ENCODE results near the gene TWF2. TPM values are rescaled to one million over a fixed set of nuclear protein-coding genes. Genes with fewer than 3 reads are reported as not detected.
A peak's percentile ranks its signal among the peaks of the same experiment; 100 is the strongest.

Gene TWF2
- total RNA-seq, 1 donor from 2014 or later, result 91.1 TPM

DNA sequence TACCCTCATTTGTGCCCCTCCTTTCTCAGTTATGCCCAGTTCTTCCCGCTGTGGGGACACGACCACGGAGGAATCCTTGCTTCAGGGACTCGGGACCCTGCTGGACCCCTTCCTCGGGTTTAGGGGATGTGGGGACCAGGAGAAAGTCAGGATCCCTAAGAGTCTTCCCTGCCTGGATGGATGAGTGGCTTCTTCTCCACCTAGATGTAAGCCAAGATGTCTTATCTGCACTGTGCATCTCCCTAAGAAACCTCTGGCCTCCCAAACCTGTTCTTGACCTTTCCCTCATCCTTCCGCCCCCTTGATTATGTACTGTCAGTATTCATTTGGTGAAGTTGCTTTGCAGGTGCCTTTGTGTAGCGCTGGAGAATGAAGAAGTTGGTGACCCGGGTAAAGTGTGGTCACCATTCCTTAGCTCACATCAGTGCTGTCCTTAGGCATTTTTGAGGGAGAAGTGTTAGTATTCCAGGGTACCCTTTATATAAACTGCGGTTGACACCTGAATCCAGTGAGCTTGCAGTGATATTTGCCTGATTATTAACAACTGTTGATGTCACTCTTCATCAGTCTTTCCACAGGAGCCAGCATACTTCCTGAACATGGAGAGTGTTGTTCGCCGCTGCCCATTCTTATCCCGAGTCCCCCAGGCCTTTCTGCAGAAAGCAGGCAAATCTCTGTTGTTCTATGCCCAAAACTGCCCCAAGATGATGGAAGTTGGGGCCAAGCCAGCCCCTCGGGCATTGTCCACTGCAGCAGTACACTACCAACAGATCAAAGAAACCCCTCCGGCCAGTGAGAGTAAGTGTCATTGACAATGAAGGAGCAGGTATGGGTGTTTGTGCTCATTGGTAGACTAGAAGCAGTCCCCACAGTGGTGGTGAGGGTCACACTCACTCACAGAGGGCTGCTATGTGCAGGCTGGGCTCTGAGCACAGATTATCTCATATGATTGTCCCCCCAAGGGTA, 40.0 kb downstream of the TWF2 start:
- Mint-ChIP-seq H3K27ac (peak overlapping the region; percentile 88), H3K9me3 (no peaks in the 10 kb centered on the region), H3K36me3 (ENCODE audit: low read depth) (peaks cover 52% of the 10 kb centered on the region), H3K4me1 (ENCODE audit: low read depth) (peaks cover 54% of the 10 kb centered on the region), H3K27me3 (ENCODE audit: low read depth) (no peaks in the 10 kb centered on the region), H3K4me3 (ENCODE audit: low read depth) (peak overlapping the region; percentile 99)
- DNase-seq (ENCODE audit: low spot score), result no peak
- intact Hi-C loops (cut with micrococcal nuclease), result loop anchor here (1.0 to 5.0 kb wide), 3 partner anchors 45 to 202 kb away; partner anchors contain the start of genes DUSP7, POC1A and RPL29

DNA sequence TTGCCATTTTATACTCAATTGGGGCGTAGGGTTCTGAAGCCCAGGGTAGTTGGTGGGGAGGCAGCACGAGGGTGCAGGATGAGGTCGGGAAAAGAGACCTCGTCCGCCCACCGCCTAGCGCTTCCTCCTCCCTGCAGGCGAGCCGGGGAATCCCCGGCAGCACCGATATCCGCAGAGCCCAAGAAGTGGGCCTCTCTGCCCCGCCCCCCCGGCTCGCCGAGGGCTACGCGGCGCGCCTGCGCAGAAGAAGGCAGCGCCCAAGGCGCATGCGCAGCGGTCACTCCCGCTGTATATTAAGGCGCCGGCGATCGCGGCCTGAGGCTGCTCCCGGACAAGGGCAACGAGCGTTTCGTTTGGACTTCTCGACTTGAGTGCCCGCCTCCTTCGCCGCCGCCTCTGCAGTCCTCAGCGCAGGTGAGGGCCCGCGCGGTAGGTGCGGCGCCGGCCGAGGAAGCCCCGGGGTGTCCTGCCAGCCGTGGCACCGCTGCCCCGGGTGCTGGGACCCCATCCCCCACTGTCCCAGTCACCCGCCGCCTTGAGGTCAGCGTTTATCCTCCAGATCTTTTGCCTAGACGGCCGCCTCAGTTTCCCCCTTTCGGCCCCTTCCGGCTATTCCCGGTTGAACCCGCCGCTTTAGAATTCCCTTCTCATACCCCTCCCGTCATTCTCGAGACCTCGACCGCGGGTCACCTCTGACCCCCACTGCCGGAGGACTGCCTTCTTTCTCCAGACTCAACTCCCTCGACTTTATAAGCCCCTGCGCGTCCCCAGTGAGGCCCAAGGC, 40.9 kb downstream of the TWF2 start, which contains the start of gene ALAS1:
Gene ALAS1, plus strand, starts transcription at position 319 of the 784 bp plus-strand sequence. CDS start 1,082 bp downstream, outside the sequence.
- Mint-ChIP-seq H3K4me1 (ENCODE audit: low read depth) (peaks cover 48% of the 10 kb centered on the region), H3K4me3 (ENCODE audit: low read depth) (peak within 1 kb of the TSS; percentile 99), H3K36me3 (ENCODE audit: low read depth) (peaks cover 44% of the 10 kb centered on the region), H3K9me3 (no peaks in the 10 kb centered on the region), H3K27me3 (ENCODE audit: low read depth) (no peaks in the 10 kb centered on the region), H3K27ac (peak within 1 kb of the TSS; percentile 88)
- intact Hi-C loops (cut with micrococcal nuclease), result loop anchor here (1.0 to 5.0 kb wide), 3 partner anchors 44 to 201 kb away; partner anchors contain the start of genes DUSP7, POC1A and RPL29
- DNase-seq (ENCODE audit: low spot score), result peak; percentile 94

DNA sequence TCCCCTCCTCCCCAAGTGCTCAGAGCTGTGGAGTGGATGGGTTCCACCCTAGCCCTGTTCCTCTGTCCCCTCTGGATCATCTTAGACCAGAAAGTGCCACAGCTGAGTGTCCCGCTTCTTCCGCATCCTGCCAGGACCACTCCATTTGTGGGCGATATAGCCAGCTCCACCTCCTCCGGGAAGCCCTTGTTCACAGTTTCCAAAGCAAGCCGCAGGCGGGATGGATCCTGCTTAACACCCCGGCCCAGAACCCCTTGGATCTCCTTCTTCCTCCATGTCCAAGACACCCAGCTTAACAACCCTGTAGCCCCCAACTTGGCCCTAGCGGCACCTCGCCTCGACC, 41.5 kb downstream of the TWF2 start:
- no peak for DNase-seq (ENCODE audit: low spot score)
- peaks cover 46% of the 10 kb centered on the region for H3K4me1 Mint-ChIP-seq (ENCODE audit: low read depth)
- peak overlapping the region; percentile 99 for H3K4me3 Mint-ChIP-seq (ENCODE audit: low read depth)
- intact Hi-C loops (cut with micrococcal nuclease), result loop anchor here (5.0 kb wide), 1 partner anchor 200 kb away; the partner anchor contains the start of gene RPL29
- no peaks in the 10 kb centered on the region for H3K27me3 Mint-ChIP-seq (ENCODE audit: low read depth)
- H3K36me3 Mint-ChIP-seq (ENCODE audit: low read depth), result peaks cover 39% of the 10 kb centered on the region
- H3K27ac Mint-ChIP-seq, result peak overlapping the region; percentile 83
- H3K9me3 Mint-ChIP-seq, result no peaks in the 10 kb centered on the region

DNA sequence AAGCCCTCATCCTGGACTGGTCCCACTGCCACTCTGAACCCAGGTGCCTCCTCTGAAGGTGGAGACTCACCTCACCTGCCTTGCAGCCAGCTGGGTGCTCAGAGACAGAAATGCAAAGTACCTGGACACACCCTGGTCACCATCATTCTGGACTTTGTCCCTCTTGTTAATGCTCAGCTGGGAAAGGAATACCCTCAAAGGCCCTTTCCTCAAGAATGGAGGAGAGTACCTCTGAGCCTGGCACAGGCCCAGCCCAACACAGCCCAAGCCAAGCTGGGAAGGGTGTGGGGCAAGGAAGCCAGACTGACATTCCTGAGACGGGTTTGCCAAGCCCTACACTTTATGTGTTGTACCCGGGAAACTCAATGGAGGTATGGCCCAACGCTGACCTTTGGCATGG, 42.0 kb downstream of the TWF2 start:
- no peaks in the 10 kb centered on the region for H3K9me3 Mint-ChIP-seq
- DNase-seq (ENCODE audit: low spot score), result no peak
- intact Hi-C loops (cut with micrococcal nuclease), result loop anchor here (5.0 kb wide), 1 partner anchor 200 kb away; the partner anchor contains the start of gene RPL29
- H3K27ac Mint-ChIP-seq, result peak overlapping the region; percentile 24
- no peaks in the 10 kb centered on the region for H3K27me3 Mint-ChIP-seq (ENCODE audit: low read depth)
- H3K36me3 Mint-ChIP-seq (ENCODE audit: low read depth), result peaks cover 34% of the 10 kb centered on the region
- no peak overlapping the region for H3K4me3 Mint-ChIP-seq (ENCODE audit: low read depth)
- peaks cover 42% of the 10 kb centered on the region for H3K4me1 Mint-ChIP-seq (ENCODE audit: low read depth)

DNA sequence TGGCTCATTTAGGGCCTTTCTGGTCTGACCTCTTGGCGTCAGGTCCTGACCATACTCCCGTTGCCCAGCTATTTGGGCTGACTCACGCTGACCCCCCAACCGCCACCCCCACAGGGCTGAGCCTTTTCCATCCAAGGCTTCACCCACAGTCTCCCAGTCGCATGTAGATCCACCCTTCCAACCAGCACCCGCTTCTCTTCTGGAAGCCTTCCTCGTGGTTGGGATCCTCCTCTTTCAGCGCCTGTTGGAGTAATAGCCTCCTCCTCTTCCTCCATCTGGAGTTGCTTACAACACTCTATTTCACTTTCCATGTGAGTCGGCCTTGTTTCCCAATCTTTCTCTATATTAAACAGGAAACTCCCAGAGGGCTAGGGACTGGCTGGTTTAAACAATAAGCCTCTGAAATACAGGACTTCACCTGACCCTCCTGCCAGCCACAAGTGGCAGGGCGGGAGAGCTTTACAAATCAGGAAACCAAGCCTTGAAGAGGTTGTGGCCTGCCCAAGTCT, 43.1 kb downstream of the TWF2 start:
- no peak overlapping the region for H3K4me3 Mint-ChIP-seq (ENCODE audit: low read depth)
- peaks cover 23% of the 10 kb centered on the region for H3K36me3 Mint-ChIP-seq (ENCODE audit: low read depth)
- intact Hi-C loops (cut with micrococcal nuclease), result loop anchor here (5.0 kb wide), 1 partner anchor 199 kb away; the partner anchor contains the start of gene RPL29
- no peaks in the 10 kb centered on the region for H3K27me3 Mint-ChIP-seq (ENCODE audit: low read depth)
- H3K27ac Mint-ChIP-seq, result no peak overlapping the region
- no peaks in the 10 kb centered on the region for H3K9me3 Mint-ChIP-seq
- H3K4me1 Mint-ChIP-seq (ENCODE audit: low read depth), result peaks cover 33% of the 10 kb centered on the region
- no peak for DNase-seq (ENCODE audit: low spot score)

DNA sequence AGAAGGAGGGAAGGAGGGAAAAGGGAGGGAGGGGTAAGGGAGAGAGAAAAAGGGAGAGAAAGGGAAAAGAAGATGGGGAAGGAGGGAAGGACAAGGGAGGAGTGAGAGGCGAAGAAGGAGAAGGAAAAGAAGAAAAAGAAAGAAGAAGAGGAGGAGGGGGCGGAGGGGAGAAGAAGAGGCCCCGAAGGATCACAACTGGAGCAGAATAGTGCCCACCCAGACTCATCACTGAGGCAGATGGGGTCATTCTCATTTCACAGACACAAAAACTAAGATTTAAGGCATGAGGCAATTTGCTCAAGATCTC, 43.7 kb downstream of the TWF2 start:
- H3K27ac Mint-ChIP-seq, result no peak overlapping the region
- H3K27me3 Mint-ChIP-seq (ENCODE audit: low read depth), result no peaks in the 10 kb centered on the region
- H3K9me3 Mint-ChIP-seq, result no peaks in the 10 kb centered on the region
- intact Hi-C loops (cut with micrococcal nuclease), result loop anchor here (5.0 kb wide), 1 partner anchor 198 kb away; the partner anchor contains the start of gene RPL29
- H3K4me1 Mint-ChIP-seq (ENCODE audit: low read depth), result peaks cover 31% of the 10 kb centered on the region
- H3K4me3 Mint-ChIP-seq (ENCODE audit: low read depth), result no peak overlapping the region
- no peak for DNase-seq (ENCODE audit: low spot score)
- peaks cover 19% of the 10 kb centered on the region for H3K36me3 Mint-ChIP-seq (ENCODE audit: low read depth)

DNA sequence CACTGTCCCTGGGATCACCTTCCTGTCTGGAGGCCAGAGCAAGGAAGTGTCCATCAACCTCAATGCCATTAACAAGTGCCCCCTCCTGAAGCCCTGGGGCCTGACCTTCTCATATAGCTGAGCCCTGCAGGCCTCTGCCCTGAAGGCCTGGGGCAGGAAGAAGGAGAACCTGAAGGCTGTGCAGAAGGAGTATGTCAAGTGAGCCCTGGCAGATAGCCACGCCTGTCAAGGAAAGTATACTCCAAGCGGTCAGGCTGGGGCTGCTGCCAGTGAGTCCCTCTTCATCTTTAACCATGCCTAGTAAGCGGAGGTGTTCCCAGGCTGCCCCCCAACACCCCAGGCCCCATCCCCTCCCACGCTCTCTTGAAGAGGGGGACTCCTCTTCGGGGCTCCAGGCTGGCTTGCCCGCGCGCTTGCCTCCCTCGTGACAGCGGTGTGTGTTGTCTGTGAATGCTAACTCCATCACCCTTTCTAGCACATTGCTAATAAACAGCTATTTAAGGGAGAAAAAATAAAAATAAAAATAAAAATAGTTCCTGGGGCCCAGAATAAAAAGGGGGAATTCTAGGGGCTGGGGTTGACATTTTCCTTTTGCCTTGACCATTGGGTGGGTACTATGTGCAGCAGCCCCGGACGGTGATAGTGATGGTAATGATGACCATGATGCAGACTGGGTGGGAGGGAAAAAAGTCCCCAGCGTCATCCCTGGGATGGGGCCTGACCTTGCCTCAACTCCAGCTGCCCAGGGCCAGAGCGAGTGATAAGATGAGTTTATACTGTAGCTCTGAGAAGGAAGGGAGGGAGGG, 44.3 kb downstream of the TWF2 start:
- H3K4me1 Mint-ChIP-seq (ENCODE audit: low read depth), result peaks cover 32% of the 10 kb centered on the region
- DNase-seq (ENCODE audit: low spot score), result no peak
- no peak overlapping the region for H3K27ac Mint-ChIP-seq
- peaks cover 14% of the 10 kb centered on the region for H3K36me3 Mint-ChIP-seq (ENCODE audit: low read depth)
- no peaks in the 10 kb centered on the region for H3K9me3 Mint-ChIP-seq
- H3K27me3 Mint-ChIP-seq (ENCODE audit: low read depth), result no peaks in the 10 kb centered on the region
- H3K4me3 Mint-ChIP-seq (ENCODE audit: low read depth), result no peak overlapping the region
- intact Hi-C loops (cut with micrococcal nuclease), result loop anchor here (5.0 kb wide), 1 partner anchor 197 kb away; the partner anchor contains the start of gene RPL29

DNA sequence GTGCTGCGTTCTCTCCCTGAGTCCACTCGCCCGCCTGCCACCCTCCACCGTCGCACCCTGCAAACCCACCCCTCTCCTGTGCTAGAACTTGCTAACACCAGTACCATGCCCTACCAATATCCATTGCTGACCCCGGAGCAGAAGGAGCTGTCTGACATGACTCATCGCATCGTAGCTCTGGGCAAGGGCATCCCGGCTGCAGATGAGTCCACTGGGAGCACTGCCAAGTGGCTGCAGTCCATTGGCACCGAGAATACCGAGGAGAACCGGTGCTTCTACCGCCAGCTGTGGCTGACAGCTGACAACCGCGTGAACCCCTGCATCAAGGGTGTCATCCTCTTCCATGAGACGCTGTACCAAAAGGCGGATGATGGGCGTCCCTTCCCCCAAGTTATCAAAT, 45.9 kb downstream of the TWF2 start:
- intact Hi-C loops (cut with micrococcal nuclease), result no loop called here
- Mint-ChIP-seq H3K36me3 (ENCODE audit: low read depth) (no peaks in the 10 kb centered on the region), H3K9me3 (no peaks in the 10 kb centered on the region), H3K27me3 (ENCODE audit: low read depth) (no peaks in the 10 kb centered on the region), H3K27ac (no peak overlapping the region), H3K4me3 (ENCODE audit: low read depth) (no peak overlapping the region), H3K4me1 (ENCODE audit: low read depth) (peaks cover 36% of the 10 kb centered on the region)
- DNase-seq (ENCODE audit: low spot score), result no peak

DNA sequence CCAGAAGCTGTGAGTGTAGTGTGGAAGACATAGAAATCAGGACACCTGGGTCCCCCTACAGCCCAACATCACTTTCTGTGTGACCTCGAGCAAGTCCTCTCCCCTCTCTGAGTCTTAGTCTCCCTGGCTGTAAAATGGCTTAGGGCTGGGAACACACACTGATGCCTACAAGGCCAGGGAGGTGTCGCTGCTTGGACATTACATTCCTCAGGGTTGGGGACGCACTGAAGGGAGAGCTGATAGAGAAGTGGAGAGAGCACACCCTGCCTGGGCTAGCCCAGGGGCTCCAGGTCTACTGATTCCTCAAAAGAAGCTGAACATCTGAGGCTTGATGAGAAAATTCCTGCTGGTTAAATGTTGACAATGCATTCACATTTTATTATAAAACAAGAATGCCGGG, 47.3 kb downstream of the TWF2 start:
- DNase-seq (ENCODE audit: low spot score), result no peak
- Mint-ChIP-seq H3K27me3 (ENCODE audit: low read depth) (no peaks in the 10 kb centered on the region), H3K27ac (no peak overlapping the region), H3K36me3 (ENCODE audit: low read depth) (no peaks in the 10 kb centered on the region), H3K4me1 (ENCODE audit: low read depth) (peaks cover 26% of the 10 kb centered on the region), H3K9me3 (no peaks in the 10 kb centered on the region), H3K4me3 (ENCODE audit: low read depth) (no peak overlapping the region)
- intact Hi-C loops (cut with micrococcal nuclease), result no loop called here

DNA sequence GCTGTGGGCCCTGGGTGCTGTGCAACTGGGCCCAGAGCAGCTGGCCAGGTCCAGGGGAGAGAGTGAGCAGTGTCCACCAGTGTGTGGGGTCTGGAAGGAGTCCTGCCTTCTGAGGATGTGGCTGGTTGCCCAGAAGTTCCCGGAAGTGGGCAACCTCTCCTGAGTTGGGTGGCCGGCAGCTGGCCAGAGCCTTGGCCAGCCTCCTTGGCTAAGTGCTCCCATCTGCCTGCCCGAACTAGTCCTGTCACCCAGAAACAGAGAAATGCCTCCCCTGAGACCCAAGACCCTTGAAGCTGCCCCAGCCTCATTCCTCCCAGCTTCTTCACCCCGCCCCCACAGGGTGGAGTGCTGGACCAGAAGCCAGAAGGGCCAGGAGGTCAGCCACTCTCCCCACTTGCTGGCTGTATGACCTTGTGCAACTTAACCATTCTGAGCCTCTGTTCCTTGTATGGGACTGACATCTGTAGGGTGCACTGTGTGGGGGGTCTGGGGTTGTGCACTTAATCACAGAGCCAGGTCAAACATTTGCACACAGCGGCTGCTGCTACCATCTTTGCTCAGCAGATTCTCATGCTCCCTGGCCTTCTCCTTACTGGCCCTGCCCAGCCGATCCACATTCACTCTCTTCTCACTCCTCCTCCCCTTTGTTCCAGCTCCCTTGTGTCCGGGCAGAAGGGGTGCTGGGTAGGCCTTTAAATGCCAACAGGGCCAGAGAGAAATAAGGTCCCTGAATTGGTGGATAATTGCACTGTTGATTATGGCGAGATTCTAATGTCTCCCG, 48.5 kb downstream of the TWF2 start:
- H3K36me3 Mint-ChIP-seq (ENCODE audit: low read depth), result no peaks in the 10 kb centered on the region
- no peak overlapping the region for H3K27ac Mint-ChIP-seq
- H3K4me1 Mint-ChIP-seq (ENCODE audit: low read depth), result peaks cover 16% of the 10 kb centered on the region
- no peak for DNase-seq (ENCODE audit: low spot score)
- intact Hi-C loops (cut with micrococcal nuclease), result no loop called here
- H3K4me3 Mint-ChIP-seq (ENCODE audit: low read depth), result no peak overlapping the region
- no peaks in the 10 kb centered on the region for H3K27me3 Mint-ChIP-seq (ENCODE audit: low read depth)
- no peaks in the 10 kb centered on the region for H3K9me3 Mint-ChIP-seq

DNA sequence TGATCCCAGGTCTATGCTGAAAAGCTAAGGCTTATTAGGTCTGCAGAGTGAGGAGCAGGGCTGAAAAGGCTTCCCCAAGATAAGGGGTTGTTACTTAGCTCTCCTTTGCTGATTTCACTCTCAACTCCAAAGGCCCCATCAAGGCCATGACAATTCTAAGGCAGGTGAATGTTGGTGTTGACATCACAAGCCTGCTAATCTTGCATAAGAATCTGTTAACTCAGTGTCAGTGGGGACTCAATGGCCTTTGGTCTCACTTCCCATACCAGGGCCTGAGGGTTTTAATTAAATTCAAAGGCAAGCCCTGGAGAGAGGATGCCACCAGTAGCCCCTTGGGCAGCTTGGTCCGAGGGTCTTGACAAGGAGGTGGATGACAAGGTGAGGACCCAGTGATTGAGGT, 50.4 kb downstream of the TWF2 start:
- Mint-ChIP-seq H3K9me3 (no peaks in the 10 kb centered on the region), H3K4me1 (ENCODE audit: low read depth) (peaks cover 16% of the 10 kb centered on the region), H3K4me3 (ENCODE audit: low read depth) (no peak overlapping the region), H3K36me3 (ENCODE audit: low read depth) (no peaks in the 10 kb centered on the region), H3K27ac (peak overlapping the region; percentile 63), H3K27me3 (ENCODE audit: low read depth) (no peaks in the 10 kb centered on the region)
- no peak for DNase-seq (ENCODE audit: low spot score)
- intact Hi-C loops (cut with micrococcal nuclease), result no loop called here
